NCI-H2227 (cell line): ENCODE data around the gene ALCAM.
A peak's percentile ranks its signal among the peaks of the same experiment; 100 is the strongest.

ENCODE experiments used
- DNase-seq: peaks from one replicate; lab custom pipeline; 2025; ENCODE audit not compliant: unreplicated experiment; lab: John Stamatoyannopoulos, UW

Gene ALCAM

DNA sequence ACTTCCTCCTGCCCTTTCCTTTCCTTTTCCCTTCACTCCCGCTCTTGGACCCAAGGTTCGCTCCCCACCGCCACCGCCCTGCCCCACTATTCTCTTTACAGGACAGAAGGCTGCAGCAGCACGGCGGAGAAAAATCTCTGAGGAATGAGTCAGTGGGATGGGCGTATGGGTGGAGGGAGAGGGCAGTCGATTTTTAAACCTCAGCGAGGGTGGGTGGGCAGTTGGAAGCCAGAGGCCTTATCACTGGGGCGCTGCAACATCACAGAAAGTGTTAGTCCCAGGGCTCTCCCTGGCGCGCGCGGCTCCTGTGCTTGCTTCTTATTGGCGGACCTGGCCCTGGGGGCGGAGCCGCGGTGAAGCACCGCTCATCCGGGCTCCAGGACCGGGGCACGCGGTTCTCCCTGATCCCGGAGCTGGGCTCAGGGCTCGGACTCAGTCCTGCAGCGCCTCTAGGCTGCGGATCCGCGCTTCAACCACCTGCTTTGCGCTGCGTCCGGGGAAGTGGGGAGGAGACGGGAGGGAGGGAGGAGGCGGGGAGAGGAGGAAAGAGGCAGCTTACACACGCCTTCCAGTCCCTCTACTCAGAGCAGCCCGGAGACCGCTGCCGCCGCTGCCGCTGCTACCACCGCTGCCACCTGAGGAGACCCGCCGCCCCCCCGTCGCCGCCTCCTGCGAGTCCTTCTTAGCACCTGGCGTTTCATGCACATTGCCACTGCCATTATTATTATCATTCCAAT, at the start of gene ALCAM:
Gene ALCAM (plus strand): TSS at position 584 of the 737 bp plus-strand sequence.
- peak; percentile 65 for DNase-seq

GRCh38 chr3:105317841-105318240, 48.9 kb upstream of the ALCAM start:
- no peak for DNase-seq

GRCh38 chr3:105322570-105323273, 44.0 kb upstream of the ALCAM start:
- DNase-seq: no peak

GRCh38 chr3:105323274-105323599, 43.5 kb upstream of the ALCAM start:
- DNase-seq: no peak

GRCh38 chr3:105324951-105325350, 41.8 kb upstream of the ALCAM start:
- DNase-seq: no peak

DNA sequence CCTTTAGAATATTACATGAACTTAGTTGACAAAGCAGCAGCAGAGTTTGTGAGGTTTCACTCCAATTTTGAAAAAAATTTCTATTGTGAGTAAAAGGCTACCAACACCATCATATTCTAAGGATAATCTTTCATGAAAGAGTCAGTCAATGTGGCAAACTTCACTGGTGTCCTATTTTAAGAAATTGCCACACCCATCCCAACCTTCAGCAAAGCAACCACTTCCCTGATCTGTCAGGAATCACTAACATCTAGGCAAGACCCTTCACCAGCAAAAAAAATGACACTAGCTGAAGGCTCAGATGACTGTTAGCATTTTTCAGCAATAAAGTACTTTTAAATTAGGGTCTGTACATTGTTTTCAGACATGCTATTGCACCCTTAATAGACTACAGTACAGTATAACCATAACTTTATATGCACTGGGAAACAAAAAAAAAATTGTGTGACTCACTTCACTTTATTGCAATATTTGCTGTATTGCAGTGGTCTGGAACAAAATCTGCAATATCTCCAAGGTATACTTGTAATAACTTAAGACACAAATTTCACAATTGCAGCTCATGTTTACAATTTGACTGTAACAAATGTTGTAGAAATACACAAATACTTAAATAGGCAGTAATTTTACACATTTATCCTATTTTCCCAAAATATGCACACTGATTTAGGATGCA, 38.9 kb upstream of the ALCAM start:
- DNase-seq: no peak

DNA sequence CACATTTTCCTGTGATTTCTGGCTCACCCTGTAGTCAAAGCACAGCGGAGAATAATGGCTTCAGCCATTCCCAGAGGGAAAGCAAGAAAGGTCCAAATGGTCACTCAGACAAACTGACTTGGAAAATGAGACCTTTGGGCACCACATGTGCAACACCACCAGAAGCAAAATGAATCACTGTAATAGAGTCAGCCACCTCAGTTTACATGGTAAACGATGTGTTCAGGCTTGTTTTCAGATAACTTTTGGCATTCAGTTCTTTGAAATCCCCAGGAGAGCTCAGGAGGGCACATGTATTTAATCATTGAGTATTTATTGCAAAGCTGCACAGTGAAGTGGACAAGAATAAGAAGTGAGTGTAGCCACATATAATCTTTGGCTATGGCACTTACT, 38.4 kb upstream of the ALCAM start:
- no peak for DNase-seq

DNA sequence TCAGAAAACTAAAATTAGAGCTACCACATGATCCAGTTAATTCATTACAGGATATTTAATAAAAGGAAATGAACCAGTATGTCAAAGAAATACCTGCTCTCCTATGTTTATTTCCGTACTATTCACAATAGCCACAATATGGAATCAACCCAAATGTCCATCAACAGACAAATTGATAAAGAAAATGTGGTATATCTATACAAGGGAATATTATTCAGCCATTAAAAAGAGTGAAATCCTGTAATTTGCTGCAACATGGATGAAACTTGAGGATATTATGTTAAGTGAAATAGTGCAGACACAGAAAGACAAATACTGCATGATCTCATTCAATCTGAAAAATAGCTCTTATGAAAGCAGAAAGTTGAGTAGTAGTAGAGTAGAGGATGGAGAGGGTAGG, 33.7 kb upstream of the ALCAM start:
- no peak for DNase-seq

DNA sequence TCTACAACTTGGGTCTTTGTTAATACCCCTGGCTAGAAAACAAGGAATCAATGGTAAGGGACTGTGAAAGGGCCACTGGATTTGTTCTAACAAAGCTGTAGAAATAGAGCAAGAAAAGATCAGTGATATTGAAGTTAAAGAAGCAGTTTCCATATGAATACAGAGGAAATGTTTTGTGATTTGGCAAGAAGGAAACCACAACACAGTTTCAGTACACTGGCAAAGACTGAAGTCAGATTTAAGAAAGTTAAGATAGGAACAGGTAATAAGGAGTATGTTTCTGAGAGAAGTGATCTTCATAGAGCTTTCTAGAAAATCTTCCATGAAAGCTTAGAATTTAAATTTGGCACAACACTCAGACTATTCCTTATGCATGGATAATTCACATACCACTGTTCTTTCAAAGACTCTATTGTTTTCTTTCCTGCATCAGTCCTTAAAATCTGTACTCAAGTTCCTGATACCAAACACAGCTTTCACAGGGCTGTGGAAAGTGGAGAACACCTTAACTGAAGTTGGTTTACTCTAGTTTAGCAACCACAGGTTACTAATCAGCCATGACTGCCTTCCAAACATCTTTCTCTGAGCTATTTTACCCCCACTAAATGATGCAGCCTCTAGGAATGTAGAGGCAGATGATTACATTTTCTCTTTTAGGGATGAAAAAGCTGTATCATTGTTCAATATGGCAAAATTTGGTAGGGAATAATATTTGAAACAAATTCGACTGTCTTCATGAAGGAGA, 32.4 kb upstream of the ALCAM start:
- no peak for DNase-seq

DNA sequence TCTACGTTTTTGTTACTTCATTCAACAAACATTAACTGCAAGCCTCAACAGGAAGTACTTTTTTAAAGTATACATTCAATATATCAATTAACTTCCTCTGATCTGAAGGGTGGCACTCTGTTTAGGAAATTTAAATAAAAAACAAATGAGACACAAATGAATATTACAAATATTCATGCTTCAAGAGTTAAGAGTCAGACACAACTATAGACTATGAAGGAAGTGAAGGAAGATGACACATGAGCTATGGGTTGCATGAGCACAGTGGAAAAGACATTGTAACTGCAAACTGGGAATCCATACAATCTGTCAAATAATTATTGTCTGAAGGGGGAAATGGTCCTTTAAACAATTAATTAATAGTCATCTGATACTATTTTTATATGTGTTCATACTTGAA, 26.8 kb upstream of the ALCAM start:
- no peak for DNase-seq

DNA sequence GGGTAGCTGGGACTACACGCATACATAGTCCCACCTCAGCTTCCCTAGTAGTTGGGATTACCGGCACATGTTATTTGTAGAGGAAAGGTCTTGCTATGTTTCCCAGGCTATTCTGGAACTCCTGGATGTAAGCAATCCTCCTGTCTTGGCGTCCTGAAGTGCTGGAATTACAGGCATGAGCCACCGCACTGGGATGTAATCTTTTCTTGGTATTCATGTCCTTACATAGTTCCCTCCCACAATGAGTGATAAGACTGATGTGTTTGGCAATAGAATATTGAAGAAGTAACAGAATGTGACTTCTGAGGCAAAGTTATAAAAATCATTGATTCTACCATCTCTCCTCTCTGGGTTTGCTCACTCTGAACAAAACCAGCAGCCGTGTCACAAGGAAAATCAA, 22.7 kb upstream of the ALCAM start:
- no peak for DNase-seq

DNA sequence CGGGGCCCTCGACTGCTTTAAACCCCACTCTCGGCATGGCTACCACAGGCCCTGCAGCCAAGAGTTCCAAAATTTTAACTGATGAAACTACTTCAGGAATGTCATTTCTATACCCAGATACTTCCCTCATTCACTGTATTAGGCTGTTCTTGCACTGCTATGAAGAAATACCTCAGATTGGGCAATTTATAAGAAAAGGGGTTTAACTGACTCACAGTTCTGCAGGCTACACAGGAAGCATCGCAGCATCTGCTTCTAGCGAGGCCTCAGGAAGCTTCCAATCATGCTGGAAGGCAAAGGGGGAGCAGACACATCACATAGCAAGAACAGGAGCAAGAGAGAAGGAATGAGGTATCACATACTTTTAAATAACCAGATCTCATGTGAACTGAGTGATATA, 21.6 kb upstream of the ALCAM start:
- no peak for DNase-seq

GRCh38 chr3:105347625-105348302, 18.9 kb upstream of the ALCAM start:
- no peak for DNase-seq

- DNase-seq: no peak
Observed at GRCh38 chr3:105348307-105348706, 18.4 kb upstream of the ALCAM start.

DNA sequence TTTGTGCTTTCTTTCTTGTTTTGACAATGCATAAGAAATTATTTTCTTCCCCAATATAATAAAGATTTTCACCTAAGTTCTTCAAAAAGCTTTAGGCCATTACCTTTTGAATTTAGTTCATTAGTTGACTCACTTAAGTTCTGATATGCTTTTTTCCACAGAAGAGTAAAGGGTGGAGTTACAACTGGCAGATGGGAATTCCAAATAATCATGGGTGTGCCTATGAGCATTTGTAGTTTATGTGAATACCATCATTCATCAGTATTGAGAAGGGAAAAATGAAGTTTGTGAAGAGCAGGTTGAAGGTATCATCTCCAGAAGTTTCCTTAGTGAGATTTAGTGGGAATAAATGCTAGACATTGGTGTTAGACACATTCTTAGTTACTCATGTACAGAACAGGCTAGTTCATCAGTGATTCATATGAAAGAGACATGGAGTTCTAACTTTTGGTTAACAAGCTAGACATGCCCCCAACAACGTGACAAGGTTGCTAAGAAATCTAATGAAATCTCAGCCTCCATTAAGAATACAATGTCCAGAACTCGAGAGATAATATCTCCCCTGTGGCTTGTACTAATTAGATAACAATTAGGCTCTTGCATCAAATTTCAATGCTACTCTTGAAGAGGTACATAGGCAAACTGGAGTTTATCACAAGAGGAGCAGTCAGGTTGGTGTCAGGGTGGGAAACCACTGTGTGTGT, 16.9 kb upstream of the ALCAM start:
- DNase-seq: no peak

- no peak for DNase-seq
Observed at GRCh38 chr3:105351821-105352220, 14.9 kb upstream of the ALCAM start.

- no peak for DNase-seq
Observed at GRCh38 chr3:105352976-105353375, 13.7 kb upstream of the ALCAM start.

DNA sequence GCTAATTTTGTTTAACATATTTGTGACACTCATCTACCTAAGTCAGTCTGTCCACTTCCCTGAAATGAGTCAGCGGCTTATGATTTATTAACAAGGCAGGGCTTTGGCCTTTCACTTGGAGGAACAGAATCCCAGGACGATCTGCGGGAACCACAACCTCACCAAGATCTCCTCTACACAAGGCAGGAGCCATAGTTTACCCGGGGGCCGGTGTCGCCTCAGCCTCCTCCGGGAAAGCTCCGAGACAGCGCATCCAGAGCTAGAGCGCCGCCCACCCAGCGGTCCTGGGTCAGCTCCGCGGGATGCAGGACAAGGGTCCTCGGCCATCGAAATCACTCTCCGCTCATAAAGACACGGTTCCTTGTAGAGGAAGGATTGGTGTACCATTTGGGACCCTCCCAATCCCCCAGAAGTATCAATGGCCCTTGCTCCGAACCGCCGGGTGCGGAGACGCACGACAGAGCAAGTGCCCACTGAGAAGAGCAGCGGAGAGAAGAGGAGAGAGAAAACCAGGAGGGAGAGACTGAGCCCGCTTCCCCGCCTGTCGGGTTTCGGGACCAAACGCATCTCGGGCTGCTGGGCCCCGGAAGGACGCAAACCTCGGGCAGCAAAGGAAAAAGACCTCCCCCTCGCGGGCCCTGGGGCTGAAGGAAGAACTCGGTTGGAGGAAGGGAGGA, 13.1 kb upstream of the ALCAM start:
- DNase-seq: no peak

- no peak for DNase-seq
Observed at GRCh38 chr3:105354429-105354828, 12.3 kb upstream of the ALCAM start.
